Measurements from ENCODE around the gene PHGDH.
A peak's percentile ranks its signal among the peaks of the same experiment; 100 is the strongest.
"Not testable (repeated sequence)": the region's sequence is repeated elsewhere in the genome, so short reads cannot be mapped to it uniquely, and the experiment has no call there.

PHGDH gene

GRCh38 chr1:119711804-119712341 is at the start of gene PHGDH:
Gene PHGDH, plus strand, starts transcription at chr1:119711934. Its CDS starts 89 bp downstream, at chr1:119712023.
- DNase-seq, result no peak

DNA sequence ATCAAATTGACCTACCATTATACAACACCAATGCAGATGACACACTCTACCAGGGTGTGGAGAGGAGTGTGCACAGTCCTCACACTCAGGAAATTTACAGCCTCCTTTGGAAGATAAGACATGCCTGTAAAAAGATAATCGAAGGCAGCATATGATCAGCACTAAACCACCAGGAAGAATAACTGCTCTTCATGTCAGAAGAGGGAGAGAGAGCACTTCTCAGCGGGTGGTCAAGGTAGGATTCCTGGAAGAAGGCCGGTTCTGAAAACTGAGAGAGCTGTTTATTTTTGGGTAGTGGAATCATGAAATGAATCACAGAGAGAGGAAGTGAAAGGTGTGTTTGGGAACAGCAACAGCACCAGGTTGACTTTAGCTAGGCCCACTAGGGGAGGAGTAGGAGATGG is 49.7 kb upstream of the PHGDH start:
- DNase-seq, result no peak

GRCh38 chr1:119664067-119664466 is 47.7 kb upstream of the PHGDH start:
- DNase-seq, result no peak

GRCh38 chr1:119667173-119667572 is 44.6 kb upstream of the PHGDH start:
- no peak for DNase-seq

GRCh38 chr1:119670898-119671297 is 40.8 kb upstream of the PHGDH start:
- DNase-seq, result no peak

- DNase-seq, result no peak
Observed at GRCh38 chr1:119673171-119673940, 38.4 kb upstream of the PHGDH start.

- no peak for DNase-seq
Observed at GRCh38 chr1:119674111-119674526, 37.6 kb upstream of the PHGDH start.

DNA sequence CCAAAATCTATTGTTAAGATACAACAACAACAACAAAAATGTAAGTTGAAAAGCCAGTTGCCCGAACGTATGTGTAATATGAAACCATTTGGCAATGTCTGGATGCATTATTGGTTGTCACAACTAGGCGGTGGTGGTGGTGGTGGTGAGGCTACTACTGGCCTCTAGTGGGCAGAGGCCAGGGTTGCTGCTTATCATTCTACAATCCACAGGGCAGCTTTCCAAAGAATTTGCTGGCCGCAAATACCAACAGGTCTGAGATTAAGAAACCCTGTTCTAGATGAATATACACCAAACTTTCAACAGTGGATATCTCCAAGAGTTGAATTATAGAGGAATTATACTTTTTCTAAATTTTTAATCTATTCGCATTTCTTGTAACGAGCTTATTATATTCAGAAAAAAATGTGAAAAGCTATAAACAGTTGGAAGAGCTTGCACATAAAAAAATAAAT is 36.9 kb upstream of the PHGDH start:
- DNase-seq, result peak; percentile 10

- DNase-seq, result peak; percentile 58
Observed at GRCh38 chr1:119675349-119676345, 36.1 kb upstream of the PHGDH start.

DNA sequence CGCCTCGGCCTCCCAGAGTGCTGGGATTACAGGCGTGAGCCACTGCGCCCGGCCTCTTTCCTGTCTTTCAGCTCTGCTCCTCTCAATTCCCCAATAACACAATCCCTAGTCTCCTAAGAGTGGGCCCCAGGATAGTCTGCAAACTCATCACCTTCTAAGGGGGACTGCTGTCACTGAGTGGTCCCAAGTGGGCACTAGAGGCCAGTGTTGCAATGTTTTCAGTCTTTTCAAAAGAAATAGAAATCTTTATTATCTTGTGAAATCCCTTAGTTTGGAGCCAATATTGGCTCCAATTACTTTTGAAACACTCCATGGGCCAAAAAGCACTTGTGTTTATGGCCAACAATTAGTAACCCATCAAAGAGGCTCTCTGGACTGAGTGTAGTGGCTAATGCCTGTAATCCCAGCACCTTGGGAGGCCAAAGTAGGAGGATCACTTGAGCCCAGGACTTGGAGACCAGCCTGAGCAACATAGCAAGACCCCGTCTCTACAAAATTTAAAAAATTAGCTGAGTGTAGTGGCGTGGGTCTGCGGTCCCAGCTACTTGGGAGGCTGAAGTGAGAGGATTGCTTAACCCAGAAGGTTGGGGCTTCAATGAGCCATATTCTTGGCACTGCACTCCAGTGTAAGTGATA is 35.0 kb upstream of the PHGDH start:
- no peak for DNase-seq

GRCh38 chr1:119679223-119679622 is 32.5 kb upstream of the PHGDH start:
- DNase-seq, result no peak

DNA sequence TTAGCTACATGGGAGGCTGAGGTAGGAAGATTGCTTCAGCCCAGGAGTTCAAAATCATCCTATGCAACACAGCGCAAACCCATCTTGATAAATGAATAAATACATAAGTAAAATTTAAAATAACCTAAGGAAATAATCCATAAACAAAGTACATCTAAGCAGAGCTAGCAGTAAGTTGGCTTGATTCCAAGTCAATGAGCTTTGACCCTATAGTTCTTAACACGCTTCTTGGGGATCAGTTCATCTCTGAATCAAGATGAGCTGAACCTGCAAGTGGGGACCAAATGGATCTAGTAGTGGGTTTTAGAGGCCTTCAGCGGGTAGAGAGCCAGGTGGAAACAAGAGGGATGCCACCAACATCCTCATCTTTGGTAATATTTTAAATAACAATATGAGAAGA is 31.5 kb upstream of the PHGDH start:
- DNase-seq, result no peak

GRCh38 chr1:119680723-119681122 is 31.0 kb upstream of the PHGDH start:
- DNase-seq, result no peak

- no peak for DNase-seq
Observed at GRCh38 chr1:119681560-119681959, 30.2 kb upstream of the PHGDH start.

GRCh38 chr1:119682141-119682540 is 29.6 kb upstream of the PHGDH start:
- no peak for DNase-seq

- no peak for DNase-seq
Observed at GRCh38 chr1:119683893-119684292, 27.8 kb upstream of the PHGDH start.

DNA sequence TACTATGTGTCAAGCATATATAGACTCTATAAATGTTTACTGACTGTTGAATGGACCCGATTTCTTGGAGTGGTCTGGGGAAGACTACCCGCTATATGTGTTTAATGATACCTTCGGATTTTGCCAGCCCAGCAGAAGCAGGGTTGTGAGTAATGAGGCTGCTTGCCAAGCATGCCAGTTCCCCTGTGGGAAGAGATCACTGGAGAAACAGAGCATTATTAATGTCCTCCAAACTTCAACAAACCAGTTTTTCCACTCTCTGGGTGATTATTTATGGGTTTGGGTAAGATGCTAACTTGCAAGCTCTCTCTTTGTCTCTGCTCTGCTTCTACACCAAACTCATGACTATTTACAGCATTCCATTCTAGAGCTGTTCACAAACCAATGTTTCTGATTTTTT is 25.1 kb upstream of the PHGDH start:
- no peak for DNase-seq

GRCh38 chr1:119687434-119688079 is 24.2 kb upstream of the PHGDH start:
- no peak for DNase-seq

GRCh38 chr1:119688810-119689209 is 22.9 kb upstream of the PHGDH start:
- no peak for DNase-seq

DNA sequence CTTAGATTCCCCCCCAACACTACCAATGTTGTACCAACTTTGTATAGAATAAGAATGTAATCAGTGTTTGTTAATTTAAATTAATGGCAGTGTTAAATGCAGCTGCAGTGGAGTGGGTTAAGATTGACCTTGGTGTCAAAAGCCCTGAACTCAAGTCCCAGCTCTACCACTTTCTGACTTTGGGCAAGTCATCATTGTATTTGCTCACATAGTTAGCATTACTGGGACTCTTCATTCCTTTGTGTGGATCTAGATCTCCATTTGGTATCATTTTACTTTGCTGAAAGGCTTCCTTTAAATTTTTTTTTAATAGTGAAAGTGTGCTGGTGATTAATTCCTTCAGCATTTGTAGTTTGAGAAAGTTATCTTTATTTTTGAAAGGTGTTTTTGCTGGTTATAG is 22.2 kb upstream of the PHGDH start:
- no peak for DNase-seq

DNA sequence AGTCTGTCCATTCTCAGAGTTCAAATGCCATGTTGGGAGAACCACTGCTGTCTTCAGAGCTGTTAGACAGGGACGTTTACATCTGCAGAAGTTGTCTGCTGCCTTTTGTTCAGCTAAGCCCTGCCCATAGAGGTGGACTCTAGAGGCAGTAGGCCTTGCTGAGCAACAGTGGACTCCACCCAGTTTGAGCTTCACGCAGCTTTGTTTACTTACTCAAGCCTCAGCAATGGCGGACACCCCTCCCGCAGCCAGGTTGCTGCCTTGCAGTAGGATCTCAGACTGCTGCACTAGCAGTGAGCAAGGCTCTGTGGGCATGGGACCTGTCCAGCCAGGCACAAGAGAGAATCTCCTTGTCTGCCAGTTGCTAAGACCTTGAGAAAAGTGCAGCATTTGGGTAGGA is 14.9 kb upstream of the PHGDH start:
- not testable (repeated sequence) for DNase-seq

GRCh38 chr1:119697598-119697997 is 14.1 kb upstream of the PHGDH start:
- DNase-seq, result no peak
